Retina (tissue), 1 donor: ENCODE results near the gene MAGI2.
"Not testable (repeated sequence)": the region's sequence is repeated elsewhere in the genome, so short reads cannot be mapped to it uniquely, and the experiment has no call there.

Experiments used
- DNase-seq: peaks from one replicate; pipeline ENCODE4 v3.0.0-alpha.2; 2016

MAGI2 gene

GRCh38 chr7:78383096-78383880 is 1070.2 kb downstream of the MAGI2 start:
- no peak for DNase-seq

GRCh38 chr7:78379148-78379547 is 1074.3 kb downstream of the MAGI2 start:
- DNase-seq, result no peak

GRCh38 chr7:78377532-78377931 is 1075.9 kb downstream of the MAGI2 start:
- DNase-seq, result no peak

- no peak for DNase-seq
Observed at GRCh38 chr7:78370936-78371335, 1082.5 kb downstream of the MAGI2 start.

- no peak for DNase-seq
Observed at GRCh38 chr7:78368771-78369170, 1084.7 kb downstream of the MAGI2 start.

GRCh38 chr7:78367280-78367773 is 1086.1 kb downstream of the MAGI2 start:
- no peak for DNase-seq

GRCh38 chr7:78363866-78364265 is 1089.6 kb downstream of the MAGI2 start:
- no peak for DNase-seq

- no peak for DNase-seq
Observed at GRCh38 chr7:78359836-78360235, 1093.6 kb downstream of the MAGI2 start.

- no peak for DNase-seq
Observed at GRCh38 chr7:78357709-78358108, 1095.8 kb downstream of the MAGI2 start.

GRCh38 chr7:78355834-78356233 is 1097.6 kb downstream of the MAGI2 start:
- no peak for DNase-seq

- DNase-seq, result no peak
Observed at GRCh38 chr7:78350926-78351325, 1102.5 kb downstream of the MAGI2 start.

- DNase-seq, result no peak
Observed at GRCh38 chr7:78350391-78350790, 1103.1 kb downstream of the MAGI2 start.

GRCh38 chr7:78346827-78347226 is 1106.6 kb downstream of the MAGI2 start:
- peak; percentile 22 for DNase-seq

- DNase-seq, result no peak
Observed at GRCh38 chr7:78345979-78346378, 1107.5 kb downstream of the MAGI2 start.

- DNase-seq, result no peak
Observed at GRCh38 chr7:78345293-78345911, 1108.1 kb downstream of the MAGI2 start.

- no peak for DNase-seq
Observed at GRCh38 chr7:78334426-78334825, 1119.0 kb downstream of the MAGI2 start.

GRCh38 chr7:78333530-78334425 is 1119.7 kb downstream of the MAGI2 start:
- no peak for DNase-seq

GRCh38 chr7:78329001-78329655 is 1124.3 kb downstream of the MAGI2 start:
- DNase-seq, result no peak

- DNase-seq, result no peak
Observed at GRCh38 chr7:78327718-78328117, 1125.7 kb downstream of the MAGI2 start.

GRCh38 chr7:78326876-78327275 is 1126.6 kb downstream of the MAGI2 start:
- DNase-seq, result no peak

- no peak for DNase-seq
Observed at GRCh38 chr7:78326189-78326588, 1127.3 kb downstream of the MAGI2 start.

- DNase-seq, result no peak
Observed at GRCh38 chr7:78323118-78323517, 1130.3 kb downstream of the MAGI2 start.

- DNase-seq, result not testable (repeated sequence)
Observed at GRCh38 chr7:78322231-78322630, 1131.2 kb downstream of the MAGI2 start.
